Measurements from ENCODE around the gene ZFAND4.
"Not testable (repeated sequence)": the region's sequence is repeated elsewhere in the genome, so short reads cannot be mapped to it uniquely, and the experiment has no call there.

GRCh38 chr10:45575032-45575761 is 97.4 kb downstream of the ZFAND4 start:
- TF ChIP-seq CTCF (conservative IDR thresholded peaks at IDR 0.05 in 1 of 2, IDR thresholded peaks at IDR 0.05 in 1 of 2; ENCODE audit: low read depth in 1 of 2, low read length in 2 of 2); EZH2 (IDR thresholded peaks at IDR 0.05; ENCODE audit: low read length, missing control alignments): not testable (repeated sequence)

Data from fibroblast of lung (primary cell).